IMR-90 (cell line): ENCODE results near the gene B3GAT3. TPM values are rescaled to one million over a fixed set of nuclear protein-coding genes. Genes with fewer than 3 reads are reported as not detected.

Experiments
- microRNA-seq, 2 experiments: library from miRNA; stranded (forward) in 1 of 2; unstranded in 1 of 2; fragments of 10-50 nt in 1 of 2; fragments of <30 nt in 1 of 2; gene quantifications in 1 of 2; microRNA quantifications in 1 of 2; one replicate each; pipeline versions ENCODE3 to v1.1.0; 2013 to 2020; ENCODE audit not compliant: insufficient read depth in 1 of 2, insufficient read length in 1 of 2, unreplicated experiment in 1 of 2
- polyA plus RNA-seq, 3 experiments: library from polyadenylated mRNA; depleted of rRNA; stranded (reverse); fragments of >200 nt; gene quantifications; 2 replicates each; pipeline ENCODE4 v1.2.3, GENCODE V29; 2012; ENCODE audit warnings: low replicate concordance in 1 of 3
- small RNA-seq, 5 experiments: library from RNA; depleted of rRNA; stranded (forward); fragments of <200 nt; gene quantifications; one replicate each; pipeline ENCODE3, GENCODE V24; 2012
- total RNA-seq: library from RNA; depleted of rRNA; stranded (reverse); fragments of >200 nt; gene quantifications from 2 replicates; pipeline ENCODE4 v1.2.3, GENCODE V29; 2012; rRNA removed

B3GAT3 gene
- total and polyA plus RNA-seq, 2 of the 4 experiments (the other 2 are of a cell fraction) = 10.4 to 38.4 TPM

Small RNAs within 50 kb of the gene (microRNA-seq; reads per million reads assigned to microRNA genes)
- gene AP001458.1 (ENCODE audit: insufficient read depth, insufficient read length) (not detected), gene MIR6747 (ENCODE audit: insufficient read depth in 1 of 2, insufficient read length in 1 of 2, unreplicated experiment in 1 of 2) (0 to 9.3 reads per million in 2 experiments), gene SNORA57 (ENCODE audit: insufficient read depth, insufficient read length) (not detected)

Small RNAs within 50 kb of the gene (small RNA-seq; reads per million reads assigned to genes)
- 0 reads per million in 5 experiments for gene AP001458.1
- gene MIR6747 = 0 to 1.1 (median 0) reads per million in 5 experiments
- gene SNORA57 = 0 reads per million in 5 experiments

Other genes with a start within 250 kb of the B3GAT3 start
- gene SCGB1A1, start 203.0 kb downstream of the B3GAT3 start, total RNA-seq = not detected in 2 replicates
- not detected in 2 replicates for gene SCGB1A1, start 203.0 kb downstream of the B3GAT3 start, polyA plus RNA-seq (2012; rRNA removed)
- 695 and 735 TPM in 2 replicates for gene AHNAK, start 75.2 kb downstream of the B3GAT3 start, total RNA-seq
- 80.7 and 95.1 TPM in 2 replicates for gene AHNAK, start 75.2 kb downstream of the B3GAT3 start, polyA plus RNA-seq (2012; rRNA removed)
- gene EEF1G, start 48.1 kb downstream of the B3GAT3 start, total RNA-seq = 1,598 and 1,857 TPM in 2 replicates
- gene EEF1G, start 48.1 kb downstream of the B3GAT3 start, polyA plus RNA-seq (2012; rRNA removed) = 1,684 and 1,697 TPM in 2 replicates
- gene TUT1, start 30.5 kb downstream of the B3GAT3 start, total RNA-seq = 3.3 and 4.3 TPM in 2 replicates
- 10.1 TPM in 2 replicates for gene TUT1, start 30.5 kb downstream of the B3GAT3 start, polyA plus RNA-seq (2012; rRNA removed)
- gene MTA2, start 20.1 kb downstream of the B3GAT3 start, total RNA-seq = 126 and 136 TPM in 2 replicates
- 28.0 and 34.8 TPM in 2 replicates for gene MTA2, start 20.1 kb downstream of the B3GAT3 start, polyA plus RNA-seq (2012; rRNA removed)
- gene EML3, start 9.2 kb downstream of the B3GAT3 start, total RNA-seq = 4.4 and 5.0 TPM in 2 replicates
- gene EML3, start 9.2 kb downstream of the B3GAT3 start, polyA plus RNA-seq (2012; rRNA removed) = 24.7 and 26.1 TPM in 2 replicates
- 2.2 TPM in 2 replicates for gene ROM1, start 8.7 kb downstream of the B3GAT3 start, total RNA-seq
- gene ROM1, start 8.7 kb downstream of the B3GAT3 start, polyA plus RNA-seq (2012; rRNA removed) = 1.7 and 2.5 TPM in 2 replicates
- 182 and 209 TPM in 2 replicates for gene GANAB, start 24.6 kb upstream of the B3GAT3 start, total RNA-seq
- gene GANAB, start 24.6 kb upstream of the B3GAT3 start, polyA plus RNA-seq (2012; rRNA removed) = 323 and 344 TPM in 2 replicates
- gene INTS5, start 31.3 kb upstream of the B3GAT3 start, total RNA-seq = 8.9 and 11.8 TPM in 2 replicates
- 14.7 and 14.8 TPM in 2 replicates for gene INTS5, start 31.3 kb upstream of the B3GAT3 start, polyA plus RNA-seq (2012; rRNA removed)
- gene C11orf98, start 43.2 kb upstream of the B3GAT3 start, total RNA-seq = 41.2 and 53.6 TPM in 2 replicates
- gene C11orf98, start 43.2 kb upstream of the B3GAT3 start, polyA plus RNA-seq (2012; rRNA removed) = 62.3 and 68.9 TPM in 2 replicates
- 6.4 and 7.9 TPM in 2 replicates for gene CSKMT, start 43.3 kb upstream of the B3GAT3 start, total RNA-seq
- 5.3 and 6.2 TPM in 2 replicates for gene CSKMT, start 43.3 kb upstream of the B3GAT3 start, polyA plus RNA-seq (2012; rRNA removed)
- gene UQCC3, start 49.7 kb upstream of the B3GAT3 start, total RNA-seq = 5.7 and 6.7 TPM in 2 replicates
- 9.7 and 13.7 TPM in 2 replicates for gene UQCC3, start 49.7 kb upstream of the B3GAT3 start, polyA plus RNA-seq (2012; rRNA removed)
- 1.4 and 1.6 TPM in 2 replicates for gene LBHD1, start 50.3 kb upstream of the B3GAT3 start, total RNA-seq
- gene LBHD1, start 50.3 kb upstream of the B3GAT3 start, polyA plus RNA-seq (2012; rRNA removed) = 2.9 and 4.0 TPM in 2 replicates
- gene UBXN1, start 57.1 kb upstream of the B3GAT3 start, total RNA-seq = 50.0 and 83.0 TPM in 2 replicates
- 81.6 and 96.9 TPM in 2 replicates for gene UBXN1, start 57.1 kb upstream of the B3GAT3 start, polyA plus RNA-seq (2012; rRNA removed)
- 0.28 and 0.36 TPM in 2 replicates for gene LRRN4CL, start 67.5 kb upstream of the B3GAT3 start, total RNA-seq
- gene LRRN4CL, start 67.5 kb upstream of the B3GAT3 start, polyA plus RNA-seq (2012; rRNA removed) = 0.84 and 1.1 TPM in 2 replicates
- gene BSCL2, start 85.4 kb upstream of the B3GAT3 start, total RNA-seq = 19.4 and 26.2 TPM in 2 replicates
- gene BSCL2, start 85.4 kb upstream of the B3GAT3 start, polyA plus RNA-seq (2012; rRNA removed) = 46.0 and 47.1 TPM in 2 replicates
- gene GNG3, start 85.7 kb upstream of the B3GAT3 start, total RNA-seq = not detected in 2 replicates
- gene GNG3, start 85.7 kb upstream of the B3GAT3 start, polyA plus RNA-seq (2012; rRNA removed) = not detected in 2 replicates
- 3.9 and 5.0 TPM in 2 replicates for gene HNRNPUL2, start 105.5 kb upstream of the B3GAT3 start, total RNA-seq
- 25.5 and 30.2 TPM in 2 replicates for gene HNRNPUL2, start 105.5 kb upstream of the B3GAT3 start, polyA plus RNA-seq (2012; rRNA removed)
- gene TTC9C, start 106.5 kb upstream of the B3GAT3 start, total RNA-seq = 37.1 and 45.5 TPM in 2 replicates
- gene TTC9C, start 106.5 kb upstream of the B3GAT3 start, polyA plus RNA-seq (2012; rRNA removed) = 29.1 and 32.9 TPM in 2 replicates
- gene ZBTB3, start 132.2 kb upstream of the B3GAT3 start, total RNA-seq = 7.8 and 8.1 TPM in 2 replicates
- gene ZBTB3, start 132.2 kb upstream of the B3GAT3 start, polyA plus RNA-seq (2012; rRNA removed) = 2.3 and 3.4 TPM in 2 replicates
- gene POLR2G, start 139.6 kb upstream of the B3GAT3 start, total RNA-seq = 110 and 154 TPM in 2 replicates
- 157 and 165 TPM in 2 replicates for gene POLR2G, start 139.6 kb upstream of the B3GAT3 start, polyA plus RNA-seq (2012; rRNA removed)
- 8.1 and 9.5 TPM in 2 replicates for gene TAF6L, start 149.4 kb upstream of the B3GAT3 start, total RNA-seq
- gene TAF6L, start 149.4 kb upstream of the B3GAT3 start, polyA plus RNA-seq (2012; rRNA removed) = 13.5 and 14.5 TPM in 2 replicates
- 20.0 and 29.4 TPM in 2 replicates for gene TMEM179B, start 165.4 kb upstream of the B3GAT3 start, total RNA-seq
- 67.1 and 71.5 TPM in 2 replicates for gene TMEM179B, start 165.4 kb upstream of the B3GAT3 start, polyA plus RNA-seq (2012; rRNA removed)
- 9.7 and 14.2 TPM in 2 replicates for gene TMEM223, start 170.0 kb upstream of the B3GAT3 start, total RNA-seq
- gene TMEM223, start 170.0 kb upstream of the B3GAT3 start, polyA plus RNA-seq (2012; rRNA removed) = 15.7 and 18.0 TPM in 2 replicates
- 26.3 and 27.5 TPM in 2 replicates for gene NXF1, start 183.5 kb upstream of the B3GAT3 start, total RNA-seq
- 90.4 and 97.4 TPM in 2 replicates for gene NXF1, start 183.5 kb upstream of the B3GAT3 start, polyA plus RNA-seq (2012; rRNA removed)
- gene STX5, start 210.1 kb upstream of the B3GAT3 start, total RNA-seq = 48.6 and 49.5 TPM in 2 replicates
- 43.1 and 43.5 TPM in 2 replicates for gene STX5, start 210.1 kb upstream of the B3GAT3 start, polyA plus RNA-seq (2012; rRNA removed)
- not detected in 2 replicates for gene TEX54, start 210.9 kb upstream of the B3GAT3 start, total RNA-seq
- gene TEX54, start 210.9 kb upstream of the B3GAT3 start, polyA plus RNA-seq (2012; rRNA removed) = not detected in 2 replicates
- 40.8 and 44.3 TPM in 2 replicates for gene WDR74, start 217.6 kb upstream of the B3GAT3 start, total RNA-seq
- 38.4 and 41.9 TPM in 2 replicates for gene WDR74, start 217.6 kb upstream of the B3GAT3 start, polyA plus RNA-seq (2012; rRNA removed)